COLO668 (cell line): ENCODE data around the gene SLC2A4.
A peak's percentile ranks its signal among the peaks of the same experiment; 100 is the strongest.

Source experiments
- DNase-seq: peaks from one replicate; lab custom pipeline; 2025; ENCODE audit not compliant: unreplicated experiment; lab: John Stamatoyannopoulos, UW

Gene SLC2A4

DNA sequence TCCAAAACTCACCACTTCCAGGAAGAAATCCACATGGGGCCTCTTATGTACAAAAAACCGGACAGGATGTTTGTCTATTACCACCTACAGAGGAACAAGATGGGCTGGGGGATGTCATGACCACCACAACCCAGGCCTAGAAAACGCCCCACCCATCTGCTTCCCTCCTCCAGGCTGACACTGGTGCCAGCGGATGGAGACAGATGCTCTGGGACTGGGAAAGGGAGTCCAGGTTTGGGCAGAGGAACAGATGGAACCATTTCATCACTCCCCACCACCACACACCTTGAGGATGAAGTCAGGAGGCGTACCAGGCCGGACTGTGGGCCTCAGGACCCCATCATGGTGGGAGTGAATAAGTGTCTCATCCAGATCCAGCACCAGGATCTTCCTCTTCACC lies 34.7 kb upstream of the SLC2A4 start:
- DNase-seq = no peak

DNA sequence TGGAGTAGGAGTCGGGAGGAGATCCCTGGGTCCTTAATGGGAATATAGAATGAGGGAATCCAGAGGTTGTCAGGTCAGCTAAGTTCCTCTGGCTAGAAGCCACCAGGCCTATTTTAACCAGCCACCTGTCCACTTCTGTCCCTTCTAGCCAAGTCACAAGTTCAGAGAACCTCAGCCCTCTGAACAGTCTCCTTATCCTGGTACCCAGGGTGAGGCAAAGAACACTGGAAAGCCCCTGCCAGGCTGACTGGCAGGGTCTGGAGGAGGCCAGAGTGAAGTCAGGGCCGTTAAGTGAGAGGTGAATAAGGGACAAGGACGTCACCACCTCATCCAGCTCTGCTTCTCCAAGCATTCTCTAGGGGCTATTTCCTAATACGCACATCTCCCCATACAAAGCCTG lies 32.7 kb upstream of the SLC2A4 start:
- no peak for DNase-seq

DNA sequence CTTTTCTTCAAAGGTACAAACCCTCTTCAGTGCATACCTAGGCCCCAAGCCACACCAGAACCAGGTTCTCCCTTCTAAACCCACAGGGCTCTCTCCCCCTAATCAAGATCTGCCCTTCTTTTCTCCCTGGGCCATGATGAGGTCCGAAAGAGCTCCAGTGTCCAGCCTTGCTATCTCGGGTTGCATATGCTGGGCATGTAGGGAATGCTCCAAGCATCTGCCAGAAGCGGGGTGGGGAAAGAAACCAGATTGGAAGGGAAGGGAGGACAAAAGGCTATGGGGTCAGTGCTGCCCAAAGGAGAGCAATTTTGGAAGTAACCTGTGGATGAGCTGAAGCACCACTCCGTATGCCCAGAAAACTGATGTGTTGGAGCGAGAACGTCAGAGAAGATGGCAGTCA lies 32.3 kb upstream of the SLC2A4 start:
- DNase-seq = no peak

DNA sequence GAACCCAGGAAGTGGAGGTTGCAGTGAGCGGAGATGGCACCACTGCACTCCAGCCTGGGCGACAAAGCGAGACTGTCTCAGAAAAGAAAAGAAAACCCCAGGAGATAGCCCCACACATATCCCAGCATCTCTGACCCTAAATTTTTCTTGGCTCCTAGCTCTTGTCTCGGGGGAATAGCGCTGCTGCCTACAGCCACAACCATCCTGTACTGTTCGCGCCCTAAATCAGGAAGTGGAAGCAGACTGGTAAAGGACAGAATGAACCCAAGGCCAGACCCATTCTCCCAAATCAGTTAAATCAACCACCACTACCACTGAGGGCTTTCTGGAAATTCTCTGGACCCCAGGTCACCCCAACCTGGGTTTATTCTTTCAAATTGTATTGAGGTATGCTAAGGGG lies 31.7 kb upstream of the SLC2A4 start:
- no peak for DNase-seq

DNA sequence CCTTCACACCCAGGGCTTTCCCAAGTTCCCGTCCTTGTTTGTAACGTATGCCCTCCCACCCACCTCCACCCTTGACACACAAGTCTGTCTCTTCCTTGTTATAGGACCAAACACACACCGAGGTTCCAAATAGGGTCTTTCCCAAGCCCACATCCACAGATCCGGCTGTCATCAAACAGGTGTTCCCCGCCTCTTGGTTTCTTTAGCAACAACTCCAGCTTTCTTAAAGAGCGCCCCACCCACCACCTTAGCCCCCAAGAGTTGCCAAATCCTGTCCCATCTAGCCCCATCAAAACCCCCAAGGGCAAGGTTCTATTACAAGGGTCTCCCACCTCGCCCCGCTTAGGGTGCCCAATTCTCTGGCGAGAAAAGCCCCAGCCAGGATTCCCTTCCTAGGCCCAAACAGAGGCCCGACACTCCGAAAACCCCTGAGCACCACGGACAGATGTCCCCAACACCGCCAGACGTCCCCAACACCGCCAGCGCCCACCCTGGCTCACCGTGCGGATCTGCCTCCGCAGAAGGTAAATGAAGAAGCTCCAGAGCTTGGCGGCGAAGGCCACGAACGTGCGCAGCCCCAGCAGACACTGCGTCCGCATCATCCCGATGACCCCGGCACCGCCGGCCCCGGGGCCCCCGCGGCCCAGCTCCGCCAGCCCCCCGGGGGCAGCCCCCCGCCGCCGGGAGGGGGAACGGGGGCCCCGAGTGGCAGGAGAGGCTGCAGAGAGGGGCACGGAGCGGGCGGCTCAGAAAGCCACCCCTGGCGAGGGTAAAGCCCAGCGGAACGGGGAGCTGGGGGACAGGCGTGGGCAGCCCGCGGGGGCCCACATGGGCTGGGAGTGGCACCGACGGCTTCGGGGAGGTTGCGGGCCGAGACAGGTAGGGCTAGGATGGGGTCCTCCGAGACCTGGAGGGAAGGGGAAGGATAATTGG lies 30.6 kb upstream of the SLC2A4 start:
- DNase-seq = no peak

DNA sequence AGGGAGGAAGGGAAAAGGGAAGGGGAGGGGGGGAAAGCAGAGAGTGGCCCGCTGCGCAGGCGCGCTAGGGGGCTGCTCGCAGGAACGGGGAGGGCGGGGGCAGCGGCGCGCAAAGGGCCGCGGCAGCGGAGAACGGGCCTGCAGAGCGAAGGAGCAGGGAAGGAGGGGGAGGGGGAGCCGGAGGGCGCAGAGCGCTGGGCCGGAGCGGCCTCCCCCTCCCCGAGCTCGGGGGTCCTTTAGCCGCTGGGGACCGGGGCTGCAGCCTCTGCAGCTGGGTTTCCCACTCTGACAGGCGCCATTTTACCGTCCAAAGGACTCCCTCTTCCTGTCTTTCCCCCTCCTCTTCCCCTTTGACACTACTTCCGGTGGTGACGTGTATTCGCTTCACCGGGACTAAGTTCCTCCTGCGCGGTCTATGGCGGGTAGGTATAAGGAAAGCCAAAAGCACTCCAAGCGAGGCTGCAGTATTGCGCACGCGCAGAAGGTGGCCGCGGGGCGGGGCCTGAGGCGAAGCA lies 29.8 kb upstream of the SLC2A4 start, which contains the start of gene CTDNEP1:
Gene CTDNEP1, minus strand, starts transcription at position 74 of the 515 bp plus-strand sequence. CDS start 438 bp downstream, outside the sequence.
- peak; percentile 92 for DNase-seq

DNA sequence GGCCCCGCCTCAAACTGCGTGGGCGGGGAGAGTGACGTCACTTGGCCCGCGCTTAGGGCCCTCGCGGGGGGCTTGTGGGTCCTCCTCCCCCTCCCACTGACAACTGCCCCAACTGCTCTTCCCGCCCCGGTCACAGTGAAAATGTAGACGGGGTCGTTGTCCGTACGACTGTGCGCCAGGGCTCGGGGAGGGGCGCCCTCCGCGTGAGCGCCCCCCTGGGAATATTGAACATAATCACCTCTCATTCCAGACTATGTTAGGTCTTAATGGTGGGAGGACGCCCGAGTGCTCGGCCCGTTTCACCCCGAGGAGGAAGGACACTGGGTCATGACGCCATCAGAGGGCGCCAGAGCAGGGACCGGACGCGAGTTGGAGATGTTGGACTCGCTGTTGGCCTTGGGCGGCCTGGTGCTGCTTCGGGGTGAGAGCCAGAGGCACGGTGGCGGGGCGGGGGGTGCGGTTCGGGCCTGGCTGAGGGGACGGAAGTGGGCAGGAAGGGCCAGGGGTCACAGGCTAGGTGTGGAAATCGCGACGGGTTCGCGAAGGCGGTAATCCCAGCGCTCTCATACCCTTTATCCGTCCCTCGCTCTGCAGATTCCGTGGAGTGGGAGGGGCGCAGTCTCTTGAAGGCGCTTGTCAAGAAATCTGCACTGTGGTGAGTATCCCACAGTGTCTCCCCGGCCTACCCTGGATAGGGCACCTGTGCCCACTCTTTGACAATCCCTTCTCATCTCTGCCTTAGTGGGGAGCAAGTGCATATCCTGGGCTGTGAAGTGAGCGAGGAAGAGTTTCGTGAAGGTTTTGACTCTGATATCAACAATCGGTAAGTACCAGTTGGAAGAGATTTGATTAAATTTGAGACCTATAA lies 29.1 kb upstream of the SLC2A4 start, which contains the start of gene ELP5:
Gene ELP5, plus strand, starts transcription at position 40 of the 868 bp plus-strand sequence. Its CDS starts 336 bp downstream, at position 376.
- peak; percentile 89 for DNase-seq

DNA sequence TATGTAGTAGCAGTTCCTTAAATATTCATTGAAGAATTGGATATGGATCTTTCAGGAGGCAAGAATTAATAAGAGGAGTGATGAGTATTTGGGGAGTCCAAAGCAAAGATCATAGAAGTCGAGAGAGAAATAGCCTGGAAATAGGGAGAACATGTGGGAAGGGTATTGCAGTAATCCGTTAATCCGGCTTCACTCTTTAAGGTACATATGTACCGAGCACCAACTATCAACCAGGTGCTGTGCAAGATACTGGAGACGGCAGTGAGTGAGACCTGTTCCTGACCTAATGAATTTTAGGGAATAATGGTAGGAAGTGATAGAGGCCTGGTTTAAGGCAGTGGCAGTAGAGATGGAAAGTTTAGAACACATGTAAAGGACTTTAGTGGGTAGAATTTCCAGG lies 28.4 kb upstream of the SLC2A4 start:
- DNase-seq = no peak

DNA sequence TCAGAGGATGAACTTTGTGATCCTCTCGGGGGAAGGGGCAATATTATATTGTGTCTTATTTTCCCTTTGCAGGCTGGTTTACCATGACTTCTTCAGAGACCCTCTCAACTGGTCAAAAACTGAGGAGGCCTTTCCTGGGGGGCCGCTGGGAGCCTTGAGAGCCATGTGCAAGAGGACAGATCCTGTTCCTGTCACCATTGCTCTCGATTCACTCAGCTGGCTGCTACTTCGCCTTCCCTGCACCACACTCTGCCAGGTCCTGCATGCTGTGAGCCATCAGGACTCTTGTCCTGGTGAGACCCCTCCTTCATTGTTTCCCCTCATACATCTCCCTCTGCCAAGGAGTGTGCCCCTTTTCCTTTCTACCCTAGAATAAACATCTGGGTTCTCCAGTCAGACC lies 27.0 kb upstream of the SLC2A4 start:
- no peak for DNase-seq

DNA sequence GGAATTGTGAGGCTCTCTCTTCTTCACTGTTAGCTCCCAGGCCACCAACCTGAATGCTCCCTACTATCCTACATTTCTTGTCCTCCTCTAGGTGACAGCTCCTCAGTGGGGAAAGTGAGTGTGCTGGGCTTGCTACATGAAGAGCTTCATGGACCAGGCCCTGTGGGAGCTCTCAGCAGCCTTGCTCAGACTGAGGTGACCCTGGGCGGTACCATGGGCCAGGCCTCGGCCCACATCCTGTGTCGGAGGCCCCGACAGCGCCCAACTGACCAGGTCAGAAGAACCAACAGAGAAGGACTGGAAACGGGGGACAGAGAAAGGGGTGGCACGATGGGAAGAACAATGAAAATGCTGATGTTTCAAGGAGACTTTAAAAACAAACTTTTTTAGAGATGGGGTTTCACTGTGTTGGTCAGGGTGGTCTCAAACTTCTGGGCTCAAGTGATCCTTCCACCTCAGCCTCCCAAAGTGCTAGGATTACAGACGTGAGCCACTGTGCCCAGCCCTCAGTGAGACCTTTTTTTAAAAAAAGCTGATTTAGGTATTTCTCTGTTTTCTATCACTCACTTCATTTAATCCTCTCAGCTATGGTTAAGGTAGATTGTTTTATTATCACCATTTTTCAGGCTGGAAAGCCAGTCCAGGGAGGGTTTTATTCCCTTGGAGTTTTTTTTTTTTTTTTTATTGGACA lies 24.6 kb upstream of the SLC2A4 start:
- DNase-seq = no peak

DNA sequence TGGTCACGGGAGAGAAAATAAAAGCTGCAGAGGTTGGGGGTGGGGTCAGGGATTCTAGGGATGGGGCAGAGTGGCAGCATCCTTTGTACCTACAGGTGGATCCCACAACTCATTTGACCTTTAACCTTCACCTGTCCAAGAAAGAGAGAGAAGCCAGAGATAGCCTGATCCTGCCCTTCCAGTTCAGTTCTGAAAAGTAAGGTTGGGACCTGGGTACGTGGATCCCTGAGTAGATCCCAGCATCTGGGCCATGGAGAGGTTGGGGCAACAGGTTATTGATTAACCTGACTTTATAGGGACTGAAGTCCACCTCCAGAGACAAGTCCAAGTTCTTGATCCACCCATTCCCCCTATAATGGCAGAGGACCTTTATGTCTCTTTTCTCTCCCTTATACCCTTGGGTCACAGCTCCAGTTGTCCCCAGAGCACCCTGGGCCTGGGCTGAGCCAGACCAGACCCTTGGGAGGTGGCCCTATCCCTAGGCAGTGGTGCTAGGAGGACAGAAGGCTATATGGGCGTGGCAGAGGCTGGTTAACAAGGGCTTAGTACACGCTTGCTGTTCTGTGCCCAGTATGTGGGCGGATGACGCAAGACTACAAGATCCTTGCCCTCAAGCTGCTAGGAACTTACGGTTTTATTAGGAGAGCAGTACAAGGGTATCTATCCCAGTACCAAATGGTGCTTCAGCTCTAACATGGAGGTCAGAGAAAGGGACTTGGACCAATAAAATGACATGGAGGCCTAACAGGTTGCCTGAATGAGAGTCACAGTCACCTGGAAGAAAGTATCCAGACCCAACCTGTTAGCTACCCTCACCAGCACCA lies 22.6 kb upstream of the SLC2A4 start:
- DNase-seq = peak; percentile 14

DNA sequence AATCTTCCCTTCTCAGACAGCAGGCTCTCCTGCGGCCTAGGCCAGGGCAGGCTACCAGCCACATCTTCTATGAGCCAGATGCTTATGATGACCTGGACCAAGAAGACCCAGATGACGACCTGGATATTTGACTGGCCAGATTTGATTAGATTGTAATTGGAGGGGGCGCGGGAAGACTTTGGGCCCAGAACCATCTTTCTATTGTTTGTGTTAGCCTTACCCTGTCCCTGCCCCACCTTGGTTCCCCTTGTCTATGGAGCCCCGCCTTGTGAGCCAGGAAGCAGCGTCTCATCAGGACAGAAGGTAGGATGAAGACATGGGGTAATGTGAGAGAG lies 22.0 kb upstream of the SLC2A4 start:
- DNase-seq = no peak

DNA sequence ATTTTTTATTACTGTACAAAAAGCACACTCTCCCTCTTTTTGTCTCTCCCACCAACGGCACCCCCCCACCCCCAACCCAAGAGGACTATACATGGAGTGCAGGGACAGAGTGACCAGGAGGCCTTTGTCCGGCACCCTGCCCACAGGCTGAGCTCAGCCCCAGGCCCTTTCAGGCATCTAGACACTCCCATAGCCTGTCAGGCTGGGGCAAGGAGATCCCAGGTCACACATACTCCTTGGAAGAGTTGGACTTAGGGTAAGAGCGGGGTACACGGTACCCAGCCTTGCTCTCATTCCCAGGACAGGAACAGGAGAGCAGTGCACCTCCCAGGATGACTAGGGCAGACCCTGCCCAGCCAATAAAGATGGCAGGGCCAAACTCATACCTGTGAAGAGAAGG lies 21.4 kb upstream of the SLC2A4 start:
- no peak for DNase-seq

DNA sequence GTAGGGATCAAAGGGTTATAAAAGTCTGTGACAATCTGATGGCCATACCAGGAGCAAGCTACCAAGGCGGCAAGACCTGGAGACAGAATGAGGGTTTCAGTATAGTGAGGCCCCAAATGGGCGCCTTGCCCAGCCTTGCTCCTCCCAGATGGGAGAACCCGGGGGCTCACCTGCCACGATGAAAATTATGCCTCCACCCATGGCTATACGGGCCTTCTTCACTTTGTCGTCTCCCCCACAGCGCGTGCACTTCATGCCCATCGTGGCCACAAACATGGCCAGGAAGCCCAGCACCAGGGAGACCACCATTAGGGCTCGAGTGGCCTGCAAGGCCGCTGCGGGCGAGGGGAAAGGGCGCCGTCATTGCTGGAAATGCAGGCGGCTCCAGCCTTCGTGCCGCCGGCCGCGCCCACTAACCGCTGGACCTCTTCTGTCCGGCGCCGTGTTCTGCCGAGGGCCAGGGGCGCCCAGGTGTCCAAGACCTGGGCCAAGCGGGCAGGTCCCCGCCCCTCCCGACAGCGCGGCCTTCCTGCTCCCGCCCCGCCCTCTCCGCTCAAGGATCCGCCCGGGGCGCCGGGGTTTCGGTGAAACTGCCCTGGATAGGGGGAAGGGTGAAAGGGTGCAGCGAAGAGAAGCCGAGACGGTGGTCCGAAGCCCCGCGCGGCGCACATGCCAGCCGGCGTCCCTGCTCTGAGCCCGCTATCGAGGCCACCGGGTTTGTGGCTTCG lies 20.7 kb upstream of the SLC2A4 start:
- peak; percentile 78 for DNase-seq

DNA sequence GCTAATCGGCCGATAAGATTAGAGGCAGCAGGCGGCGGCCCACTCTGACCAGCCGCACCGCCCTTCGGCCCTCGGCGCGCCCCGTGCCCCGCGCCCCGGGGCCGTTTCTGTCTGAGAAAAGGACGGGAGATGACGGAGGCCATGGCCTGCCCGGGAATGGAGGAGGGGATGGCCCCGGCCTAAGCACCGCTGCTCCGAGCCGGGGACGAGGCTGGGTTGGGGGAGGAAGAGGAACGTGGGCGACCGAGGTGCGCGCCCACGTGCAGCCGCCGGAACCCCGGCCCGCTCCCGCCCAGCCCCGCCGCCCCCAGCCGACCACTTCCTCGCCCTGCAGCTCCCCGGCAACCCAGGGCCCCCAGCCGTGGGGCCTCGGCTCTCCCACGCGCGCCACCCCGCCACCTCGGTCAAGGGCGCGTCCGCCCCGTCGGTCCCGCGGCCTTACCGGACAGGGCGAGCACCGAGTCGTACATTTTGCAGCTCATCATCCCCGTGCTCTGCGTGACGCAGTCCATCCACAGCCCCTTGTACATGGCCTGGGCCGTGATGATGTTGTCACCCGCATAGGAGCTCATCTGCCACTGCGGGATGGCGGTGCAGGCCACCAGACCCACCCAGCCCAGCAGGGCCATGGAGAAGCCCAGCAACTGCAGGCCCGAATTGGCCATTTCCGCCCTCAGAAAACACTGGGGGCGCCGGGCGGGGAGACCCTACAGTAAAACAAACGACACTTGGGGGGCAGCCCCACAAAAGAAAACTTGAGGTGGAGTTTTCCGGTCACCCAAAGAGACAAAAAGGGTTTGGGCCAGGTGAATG lies 19.9 kb upstream of the SLC2A4 start:
- peak; percentile 29 for DNase-seq

DNA sequence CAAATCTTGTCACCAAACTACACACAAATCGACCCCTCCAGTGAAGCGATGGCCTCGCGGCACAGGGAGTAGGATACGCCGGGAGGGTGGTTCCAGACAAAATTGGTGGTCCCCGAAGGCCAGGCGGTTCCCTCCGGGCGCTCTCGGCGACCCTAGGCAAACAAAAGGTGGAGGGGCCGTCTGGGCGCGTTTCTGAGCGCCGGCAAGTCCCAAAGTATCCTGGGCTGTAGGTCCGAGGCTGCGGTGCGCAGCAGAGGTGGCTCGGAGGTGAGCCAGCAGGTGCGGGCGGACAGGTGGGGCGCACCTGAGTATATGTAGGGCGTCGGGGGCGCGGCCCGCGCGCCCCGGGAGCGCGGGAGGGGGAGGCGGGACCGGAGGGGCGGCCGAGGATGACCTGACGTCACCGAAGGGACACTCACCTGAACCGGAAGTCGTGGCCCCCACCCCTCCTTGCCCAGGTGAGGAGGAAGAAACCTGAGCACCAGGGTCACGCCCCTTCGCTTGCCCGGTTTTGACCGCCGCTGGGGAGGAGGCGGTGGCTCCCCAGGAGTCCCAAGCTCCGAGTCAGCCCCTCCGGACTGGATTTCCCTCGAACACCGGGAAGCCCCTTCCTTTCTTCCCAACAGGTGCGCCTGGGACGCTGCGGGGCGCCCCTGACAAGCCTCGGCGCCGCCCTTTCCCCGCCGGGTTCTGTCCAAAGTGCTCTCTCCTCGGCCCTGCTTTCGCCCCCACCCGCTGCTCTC lies 19.2 kb upstream of the SLC2A4 start, which contains the start of gene CLDN7:
Gene CLDN7, minus strand, starts transcription at position 287 of the 743 bp plus-strand sequence. CDS start 435 bp downstream, outside the sequence.
- DNase-seq = peak; percentile 92

DNA sequence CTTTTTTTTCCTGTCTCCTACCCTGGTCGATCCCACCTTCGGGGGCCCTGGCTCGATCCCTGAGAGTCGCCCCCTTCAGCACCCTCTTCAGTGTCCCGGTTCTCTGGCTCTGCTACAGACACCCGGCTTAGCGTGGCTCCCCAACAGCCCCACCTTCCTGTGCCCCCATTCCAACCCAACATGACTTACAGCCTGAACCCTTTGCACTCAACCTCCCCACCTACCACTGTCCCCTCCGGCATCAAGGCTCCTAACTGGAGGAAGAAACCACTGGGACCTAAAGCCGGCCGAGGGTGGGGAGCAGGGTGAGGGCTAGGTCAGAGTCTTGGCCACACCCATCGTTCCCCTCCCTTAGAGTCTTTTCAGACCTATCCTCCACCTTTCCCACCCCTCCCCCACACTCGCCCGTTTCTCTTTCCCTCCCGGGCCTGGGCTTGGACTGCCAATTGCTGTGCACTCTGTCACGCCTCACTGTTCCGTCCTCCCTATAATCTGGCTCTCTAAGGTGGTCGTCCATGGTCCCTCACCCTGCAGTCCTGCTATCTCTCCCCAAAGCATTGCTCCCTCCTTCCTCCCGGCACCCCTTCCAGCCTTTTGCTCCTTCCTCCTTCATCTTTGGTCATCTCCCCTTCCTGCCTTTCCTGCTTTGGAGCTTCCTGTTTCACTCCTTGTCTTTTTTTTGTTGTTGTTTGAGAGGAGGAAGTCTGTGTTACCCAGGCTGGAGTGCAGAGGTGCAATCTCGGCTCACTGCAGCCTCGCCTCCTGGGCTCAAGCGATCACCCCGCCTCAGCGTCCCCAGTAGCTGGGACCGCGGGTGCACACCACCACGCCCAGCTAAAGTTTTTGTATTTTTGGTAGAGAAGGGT lies 18.4 kb upstream of the SLC2A4 start:
- peak; percentile 45 for DNase-seq
